Sigmoid colon (tissue), 7 donors: Measurements from ENCODE around the gene CNST. TPM values are rescaled to one million over a fixed set of nuclear protein-coding genes. Genes with fewer than 3 reads are reported as not detected.
A peak's percentile ranks its signal among the peaks of the same experiment; 100 is the strongest.

Experiments used
- DNase-seq: peaks from one replicate; pipeline ENCODE4 v3.0.0-alpha.2; 2019
- H3K27ac ChIP-seq, 4 donors: fragments of 200-600 bp; sonication (generic); one replicate each; pipeline ENCODE4 v1.5.1; 2016 to 2019; ENCODE audit warnings: mild to moderate bottlenecking in 1 of 4
- H3K27me3 ChIP-seq, 3 donors: fragments of 200-600 bp; sonication (generic); one replicate each; pipeline ENCODE4 v1.5.1; 2019; ENCODE audit warnings: mild to moderate bottlenecking in 1 of 3
- H3K36me3 ChIP-seq, 4 donors: fragments of 200-600 bp; sonication (generic); one replicate each; pipeline ENCODE4 v1.5.1; 2016 to 2019
- H3K4me1 ChIP-seq, 4 donors: fragments of 200-600 bp; sonication (generic); one replicate each; pipeline ENCODE4 v1.5.1; 2017 to 2019
- H3K4me3 ChIP-seq, 4 donors: fragments of 200-600 bp; sonication (generic); one replicate each; pipeline ENCODE4 v1.5.1; 2017 to 2019; ENCODE audit warnings: mild to moderate bottlenecking in 2 of 4, moderate library complexity in 1 of 4
- H3K9me3 ChIP-seq, 4 donors: fragments of 200-600 bp in 3 of 4; sonication (generic) in 3 of 4; one replicate each; pipeline versions ENCODE4 v1.5.1 to v1.6.1; 2013 to 2019
- EP300 ChIP-seq, 4 donors: sonication (generic); formaldehyde crosslinking; IDR thresholded peaks; one replicate each; pipeline ENCODE4 v1.6.1; 2017; ENCODE audit warnings: antibody characterized with exemption in 4 of 4
- POLR2A ChIP-seq, 2 donors: fragments of 450-650 bp; IDR thresholded peaks; one replicate each; pipeline ENCODE4 v1.6.1; 2016; ENCODE audit warnings: antibody characterized with exemption in 2 of 2, mild to moderate bottlenecking in 2 of 2, moderate library complexity in 2 of 2
- POLR2AphosphoS5 ChIP-seq, 4 donors: sonication (generic); formaldehyde crosslinking; IDR thresholded peaks; one replicate each; pipeline ENCODE4 v1.6.1; 2017; ENCODE audit warnings: antibody characterized with exemption in 4 of 4
- WGBS, 2 donors: extraction: QIAGEN DNeasy Blood & Tissue Kit; methylation state at CpG; one replicate each; pipeline ENCODE4 v1.1.7; 2013; 5-methylcytosine and 5-hydroxymethylcytosine counted together
- intact Hi-C: fragments of 100-400 bp; cut with DNase I; formaldehyde crosslinking; loops from one replicate; pipeline ENCODE4 v1.15.1; 2023
- polyA plus RNA-seq, 3 donors: library from polyadenylated mRNA; stranded (reverse); fragments of 200-250 nt; gene quantifications; one replicate each; pipeline ENCODE4 v1.2.3, GENCODE V29; 2013
- total RNA-seq, 4 donors: library from RNA; depleted of rRNA; stranded (reverse); fragments of >200 nt; gene quantifications; one replicate each; pipeline ENCODE4 v1.1.0, GENCODE V29; 2016
- TF ChIP-seq, protein P1 (sequence below), 4 experiments: fragments of 450-650 bp in 3 of 4; fragments of 200-600 bp in 1 of 4; IDR thresholded peaks; one replicate each; pipeline ENCODE4 v1.5.1; 2016 to 2019; ENCODE audit warnings: antibody characterized with exemption in 4 of 4, mild to moderate bottlenecking in 3 of 4, moderate library complexity in 2 of 4
- donor health status: healthy with polysubstance abuse.
- donor health status: Bipolar disorder and iron deficiency.
- donor health status: healthy.

CNST gene
- total and polyA plus RNA-seq, 7 donors, result 9.0 to 39.2 (median 26.0) TPM

GRCh38 chr1:246609632-246610031 is 43.4 kb downstream of the CNST start:
- Histone ChIP-seq H3K27ac (peak overlapping the region; percentile 22 to 73 (median 71)), H3K9me3 (no peaks in the 10 kb centered on the region), H3K27me3 (no peaks in the 10 kb centered on the region), H3K36me3 (no peaks in the 10 kb centered on the region), H3K4me3 (no peak overlapping the region), H3K4me1 (peaks cover 5 to 59% (median 51%) of the 10 kb centered on the region in 4 donors)
- intact Hi-C loops, result no loop called here
- no peak for DNase-seq
- WGBS, 2 donors, result 88 to 91% methylated on average over 4 of the region's 4 CpGs
- TF ChIP-seq POLR2AphosphoS5 (IDR thresholded peaks at IDR 0.05), result no peak
- TF ChIP-seq POLR2A (IDR thresholded peaks at IDR 0.05), result no peak
- TF ChIP-seq, protein P1, sequence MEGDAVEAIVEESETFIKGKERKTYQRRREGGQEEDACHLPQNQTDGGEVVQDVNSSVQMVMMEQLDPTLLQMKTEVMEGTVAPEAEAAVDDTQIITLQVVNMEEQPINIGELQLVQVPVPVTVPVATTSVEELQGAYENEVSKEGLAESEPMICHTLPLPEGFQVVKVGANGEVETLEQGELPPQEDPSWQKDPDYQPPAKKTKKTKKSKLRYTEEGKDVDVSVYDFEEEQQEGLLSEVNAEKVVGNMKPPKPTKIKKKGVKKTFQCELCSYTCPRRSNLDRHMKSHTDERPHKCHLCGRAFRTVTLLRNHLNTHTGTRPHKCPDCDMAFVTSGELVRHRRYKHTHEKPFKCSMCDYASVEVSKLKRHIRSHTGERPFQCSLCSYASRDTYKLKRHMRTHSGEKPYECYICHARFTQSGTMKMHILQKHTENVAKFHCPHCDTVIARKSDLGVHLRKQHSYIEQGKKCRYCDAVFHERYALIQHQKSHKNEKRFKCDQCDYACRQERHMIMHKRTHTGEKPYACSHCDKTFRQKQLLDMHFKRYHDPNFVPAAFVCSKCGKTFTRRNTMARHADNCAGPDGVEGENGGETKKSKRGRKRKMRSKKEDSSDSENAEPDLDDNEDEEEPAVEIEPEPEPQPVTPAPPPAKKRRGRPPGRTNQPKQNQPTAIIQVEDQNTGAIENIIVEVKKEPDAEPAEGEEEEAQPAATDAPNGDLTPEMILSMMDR (IDR thresholded peaks at IDR 0.05), result no peak
- no peak for TF ChIP-seq EP300 (IDR thresholded peaks at IDR 0.05)

DNA sequence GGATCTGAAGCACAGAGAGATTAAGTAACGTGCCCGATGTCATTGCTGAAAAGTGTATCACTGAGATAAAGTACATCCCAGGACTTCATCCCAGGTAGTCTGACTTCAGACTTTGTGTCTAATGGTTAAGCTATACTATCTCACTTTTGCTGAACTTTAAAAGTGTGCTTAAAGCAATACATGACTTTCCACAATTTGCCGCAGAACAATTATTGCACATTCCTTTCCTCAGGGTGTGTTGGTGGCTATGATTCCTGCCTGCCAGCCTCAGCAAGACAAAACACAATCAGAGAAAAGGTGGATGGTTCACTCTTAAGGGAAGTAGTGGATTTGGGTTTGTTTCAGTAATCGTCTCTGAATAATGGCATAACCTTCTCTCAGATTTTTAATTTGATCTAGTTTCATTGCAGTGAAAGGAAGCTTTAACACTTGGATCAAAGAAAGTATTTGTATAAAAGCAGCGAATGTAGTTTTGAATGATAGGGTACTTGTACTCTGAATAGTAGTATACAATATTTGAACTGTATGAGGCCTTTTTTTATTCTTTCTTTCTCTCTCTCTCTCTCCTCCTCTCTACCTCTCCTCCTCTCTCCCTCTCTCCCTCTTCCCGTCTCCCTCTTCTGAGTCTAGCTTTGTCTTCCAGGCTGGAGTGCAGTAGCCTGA is 47.0 kb downstream of the CNST start:
- H3K36me3 ChIP-seq, result no peaks in the 10 kb centered on the region
- no peaks in the 10 kb centered on the region for H3K27me3 ChIP-seq
- no peak overlapping the region for H3K4me3 ChIP-seq
- H3K9me3 ChIP-seq, result no peaks in the 10 kb centered on the region
- H3K27ac ChIP-seq, result peak overlapping the region in 3 of 4 donors; percentile 26 to 72 (median 64)
- DNase-seq, result no peak
- peaks cover 5 to 78% (median 70%) of the 10 kb centered on the region in 4 donors for H3K4me1 ChIP-seq
- intact Hi-C loops, result no loop called here
- TF ChIP-seq, protein P1 (IDR thresholded peaks at IDR 0.05), result no peak
- TF ChIP-seq POLR2AphosphoS5 (IDR thresholded peaks at IDR 0.05), result no peak
- TF ChIP-seq POLR2A (IDR thresholded peaks at IDR 0.05), result no peak
- TF ChIP-seq EP300 (IDR thresholded peaks at IDR 0.05), result no peak
- 78 to 85% methylated on average over 6 of the region's 6 CpGs for WGBS, 2 donors

DNA sequence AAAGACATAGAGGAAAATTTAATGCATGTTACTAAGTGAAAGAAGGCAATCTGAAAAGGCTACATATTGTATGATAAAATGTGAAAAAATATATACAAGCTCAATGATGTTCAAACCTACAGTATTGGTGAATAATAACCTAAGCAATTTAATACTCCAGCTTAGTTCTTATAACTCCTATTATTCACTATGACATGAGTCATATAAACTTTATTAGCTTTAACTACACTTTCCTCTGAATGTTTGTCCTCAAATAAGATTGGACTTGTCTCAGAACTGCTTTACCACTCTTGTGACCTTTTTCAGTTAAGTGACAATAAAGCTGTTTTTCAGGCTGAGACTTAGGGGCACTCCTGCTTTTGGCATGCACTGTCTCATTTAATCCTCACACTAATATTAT is 50.9 kb downstream of the CNST start:
- Histone ChIP-seq H3K4me3 (no peak overlapping the region), H3K36me3 (peaks cover 0 to 9% (median 0%) of the 10 kb centered on the region in 4 donors), H3K27me3 (no peaks in the 10 kb centered on the region), H3K4me1 (peaks cover 0 to 44% (median 39%) of the 10 kb centered on the region in 4 donors), H3K9me3 (no peaks in the 10 kb centered on the region), H3K27ac (peak overlapping the region; percentile 66 to 82 (median 73))
- intact Hi-C loops, result no loop called here
- DNase-seq, result no peak
- TF ChIP-seq POLR2A (IDR thresholded peaks at IDR 0.05), result no peak
- no peak for TF ChIP-seq EP300 (IDR thresholded peaks at IDR 0.05)
- no peak for TF ChIP-seq POLR2AphosphoS5 (IDR thresholded peaks at IDR 0.05)
- TF ChIP-seq, protein P1 (IDR thresholded peaks at IDR 0.05), result no peak

- no peak overlapping the region for H3K4me3 ChIP-seq
- H3K36me3 ChIP-seq, result peaks cover 0 to 15% (median 0%) of the 10 kb centered on the region in 4 donors
- no peak for DNase-seq
- H3K27me3 ChIP-seq, result no peaks in the 10 kb centered on the region
- H3K4me1 ChIP-seq, result peaks cover 0 to 38% (median 33%) of the 10 kb centered on the region in 4 donors
- H3K27ac ChIP-seq, result peak overlapping the region; percentile 66 to 82 (median 73)
- intact Hi-C loops, result no loop called here
- H3K9me3 ChIP-seq, result no peaks in the 10 kb centered on the region
- TF ChIP-seq, protein P1 (IDR thresholded peaks at IDR 0.05), result no peak
- peak in 2 of 4 donors; percentile 31 to 83 for TF ChIP-seq EP300 (IDR thresholded peaks at IDR 0.05)
- peak; percentile 17 to 67 (median 38) for TF ChIP-seq POLR2AphosphoS5 (IDR thresholded peaks at IDR 0.05)
- WGBS, 2 donors, result 53 to 85% methylated on average over 3 of the region's 3 CpGs
Observed at GRCh38 chr1:246617768-246618167, 51.5 kb downstream of the CNST start.
